Fibroblast of pulmonary artery (primary cell): ENCODE data around the gene PRELID3B.
A peak's percentile ranks its signal among the peaks of the same experiment; 100 is the strongest.

Experiments used
- DNase-seq: peaks from one replicate; pipeline ENCODE4 v3.0.0-alpha.2; 2010; ENCODE audit warnings: low read depth
- H3K4me3 ChIP-seq: replicated peaks from 2 replicates; pipeline ENCODE4 v1.5.1; 2011; ENCODE audit warnings: low read depth, mild to moderate bottlenecking, control low read depth, low read length, moderate library complexity
- TF ChIP-seq, protein P1 (sequence below): IDR thresholded peaks from 2 replicates; pipeline ENCODE4 v1.5.1; 2011; ENCODE audit warnings: mild to moderate bottlenecking, control low read depth, low read length, inconsistent platforms; ENCODE audit errors: missing control alignments

The PRELID3B gene

DNA sequence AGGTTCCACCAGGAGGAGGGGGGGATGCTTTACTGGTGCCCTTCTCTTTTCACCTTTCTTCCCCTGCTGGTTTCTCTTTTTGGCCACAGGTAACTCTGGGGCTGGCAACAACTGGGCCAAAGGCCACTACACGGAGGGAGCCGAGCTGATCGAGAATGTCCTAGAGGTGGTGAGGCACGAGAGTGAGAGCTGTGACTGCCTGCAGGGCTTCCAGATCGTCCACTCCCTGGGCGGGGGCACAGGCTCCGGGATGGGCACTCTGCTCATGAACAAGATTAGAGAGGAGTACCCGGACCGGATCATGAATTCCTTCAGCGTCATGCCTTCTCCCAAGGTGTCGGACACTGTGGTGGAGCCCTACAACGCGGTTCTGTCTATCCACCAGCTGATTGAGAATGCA, 19.0 kb downstream of the PRELID3B start:
- no peak for DNase-seq
- TF ChIP-seq, protein P1, sequence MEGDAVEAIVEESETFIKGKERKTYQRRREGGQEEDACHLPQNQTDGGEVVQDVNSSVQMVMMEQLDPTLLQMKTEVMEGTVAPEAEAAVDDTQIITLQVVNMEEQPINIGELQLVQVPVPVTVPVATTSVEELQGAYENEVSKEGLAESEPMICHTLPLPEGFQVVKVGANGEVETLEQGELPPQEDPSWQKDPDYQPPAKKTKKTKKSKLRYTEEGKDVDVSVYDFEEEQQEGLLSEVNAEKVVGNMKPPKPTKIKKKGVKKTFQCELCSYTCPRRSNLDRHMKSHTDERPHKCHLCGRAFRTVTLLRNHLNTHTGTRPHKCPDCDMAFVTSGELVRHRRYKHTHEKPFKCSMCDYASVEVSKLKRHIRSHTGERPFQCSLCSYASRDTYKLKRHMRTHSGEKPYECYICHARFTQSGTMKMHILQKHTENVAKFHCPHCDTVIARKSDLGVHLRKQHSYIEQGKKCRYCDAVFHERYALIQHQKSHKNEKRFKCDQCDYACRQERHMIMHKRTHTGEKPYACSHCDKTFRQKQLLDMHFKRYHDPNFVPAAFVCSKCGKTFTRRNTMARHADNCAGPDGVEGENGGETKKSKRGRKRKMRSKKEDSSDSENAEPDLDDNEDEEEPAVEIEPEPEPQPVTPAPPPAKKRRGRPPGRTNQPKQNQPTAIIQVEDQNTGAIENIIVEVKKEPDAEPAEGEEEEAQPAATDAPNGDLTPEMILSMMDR = no peak
- H3K4me3 ChIP-seq = no peak overlapping the region

DNA sequence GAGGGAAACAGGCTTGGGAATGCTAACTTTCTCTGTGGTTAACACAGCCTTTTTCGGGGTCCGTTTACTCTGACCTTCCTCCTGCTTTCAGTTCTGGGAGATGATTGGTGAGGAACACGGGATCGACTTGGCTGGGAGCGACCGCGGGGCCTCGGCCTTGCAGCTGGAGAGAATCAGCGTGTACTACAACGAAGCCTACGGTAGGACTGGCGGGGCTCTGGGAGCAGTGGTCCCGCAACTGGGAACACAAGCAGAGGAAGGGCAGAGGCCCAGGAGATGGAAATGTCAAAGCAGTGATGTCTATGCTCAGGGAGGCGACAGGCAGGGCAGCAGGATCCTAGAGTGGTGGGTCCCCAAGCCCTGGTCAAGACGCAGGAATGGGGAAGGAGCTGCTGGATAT, 19.8 kb downstream of the PRELID3B start:
- DNase-seq = no peak
- no peak overlapping the region for H3K4me3 ChIP-seq
- TF ChIP-seq, protein P1 = no peak

DNA sequence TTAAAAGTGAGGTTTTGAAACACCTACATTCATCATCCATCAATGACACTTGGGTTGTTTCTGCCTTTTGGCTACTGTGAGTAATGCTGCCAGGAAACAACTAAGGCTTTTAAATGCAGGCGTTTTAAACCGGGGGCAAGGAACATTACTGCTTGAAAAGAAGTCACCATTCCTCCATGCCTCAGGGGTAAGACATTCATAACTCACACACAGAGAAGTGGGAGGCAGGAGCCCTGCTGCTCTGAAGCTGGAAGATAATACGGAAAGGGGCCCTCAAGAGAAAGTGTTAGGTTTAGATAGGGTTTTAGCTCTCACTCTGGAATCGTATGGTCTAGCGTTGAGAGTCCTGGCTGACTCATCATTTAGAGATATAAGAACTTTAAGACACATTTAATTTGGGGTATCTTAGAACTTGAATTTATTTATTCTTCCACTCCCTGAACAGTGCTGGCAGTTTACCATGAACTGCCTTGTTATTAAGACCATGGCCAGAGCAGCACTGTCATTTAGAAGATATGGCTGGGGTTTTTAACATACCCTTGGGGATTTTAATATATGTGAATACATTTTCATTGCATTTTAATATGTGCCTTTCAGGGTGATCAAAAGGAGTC, 21.5 kb downstream of the PRELID3B start:
- TF ChIP-seq, protein P1 = no peak
- H3K4me3 ChIP-seq = no peak overlapping the region
- peak; percentile 59 for DNase-seq

DNA sequence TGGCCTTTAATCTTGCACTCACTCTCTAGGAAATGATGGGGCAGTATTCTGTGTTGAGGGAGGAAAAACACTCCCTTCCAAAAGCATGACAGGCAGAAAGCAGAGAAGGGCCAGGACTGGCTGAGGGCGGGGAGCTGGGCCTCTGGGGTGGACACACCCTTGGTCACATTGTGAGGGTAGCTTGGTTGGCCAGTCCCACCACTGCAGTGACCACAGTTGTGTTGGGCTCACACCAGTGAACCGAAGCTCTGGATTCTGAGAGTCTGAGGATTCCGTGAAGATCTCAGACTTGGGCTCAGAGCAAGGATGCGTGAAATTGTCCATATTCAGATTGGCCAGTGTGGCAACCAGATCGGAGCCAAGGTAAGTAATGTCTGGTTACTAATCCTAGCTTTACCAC, 23.4 kb downstream of the PRELID3B start, which contains the start of gene TUBB1:
TUBB1 (plus strand) TSS at position 213 of the 400 bp plus-strand sequence; CDS start at position 307, 94 bp downstream.
- no peak for DNase-seq
- H3K4me3 ChIP-seq = no peak within 1 kb of the TSS
- TF ChIP-seq, protein P1 = no peak

DNA sequence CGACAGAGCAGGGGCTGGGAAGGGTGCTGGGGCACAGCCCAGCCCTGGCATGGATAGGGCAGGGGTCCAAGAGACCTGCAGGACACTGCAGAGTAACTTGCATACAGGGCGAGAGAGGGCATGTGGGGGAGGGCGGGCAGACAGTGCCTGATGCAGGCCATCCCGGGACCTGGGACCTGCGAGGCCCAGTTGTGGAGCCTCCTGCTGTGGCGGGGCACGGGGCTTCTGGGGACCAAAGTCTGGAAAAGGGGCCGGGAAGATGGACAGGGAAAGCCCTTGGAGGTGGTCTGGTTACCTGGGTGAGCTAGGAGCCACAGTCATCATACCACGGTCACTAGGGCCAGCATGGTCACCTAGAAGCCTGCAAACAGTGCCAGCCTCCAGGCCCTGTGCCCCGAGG, 23.8 kb downstream of the PRELID3B start:
- DNase-seq = no peak
- no peak overlapping the region for H3K4me3 ChIP-seq
- TF ChIP-seq, protein P1 = no peak

DNA sequence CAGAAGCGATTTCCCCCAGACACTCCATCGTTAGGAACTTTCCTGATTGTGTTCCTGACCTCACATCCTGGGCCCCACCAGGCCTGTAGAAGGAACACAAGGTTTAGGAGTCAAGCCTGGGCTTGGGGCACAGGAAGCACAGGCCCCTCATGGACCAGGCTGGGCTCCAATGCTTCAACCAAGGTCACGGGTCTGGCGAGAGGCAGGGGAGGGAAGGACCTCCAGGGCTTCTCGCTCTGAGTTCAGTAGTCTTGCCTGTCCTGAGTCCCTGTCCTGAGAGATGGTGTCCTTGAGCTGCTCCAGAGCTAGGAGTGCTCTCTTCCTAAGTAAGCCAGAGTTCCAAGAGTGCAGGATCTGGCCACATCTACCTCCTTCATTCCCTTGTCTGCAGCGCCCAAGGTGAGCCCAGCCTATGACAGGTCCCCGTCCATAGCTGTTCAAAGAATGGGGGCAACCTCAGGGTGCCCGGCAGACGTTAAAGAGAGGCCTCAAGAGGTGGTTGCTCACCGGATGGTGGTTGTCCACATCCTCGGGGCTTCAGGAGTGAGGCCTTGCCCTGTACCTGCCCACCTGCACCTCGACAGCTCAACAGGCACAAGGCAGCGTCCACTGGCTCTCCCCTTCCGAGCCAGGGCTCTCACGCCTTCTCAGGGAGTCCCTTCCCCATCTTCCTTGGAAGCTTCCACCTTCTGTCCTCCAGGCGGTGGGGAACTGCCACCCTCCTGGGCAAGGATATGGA, 24.9 kb downstream of the PRELID3B start:
- no peak overlapping the region for H3K4me3 ChIP-seq
- no peak for DNase-seq
- TF ChIP-seq, protein P1 = no peak
